Suprapubic skin (tissue), 4 donors: ENCODE results near the gene NCKAP5.

Source experiments
- POLR2A ChIP-seq, 2 donors: fragments of 450-650 bp; IDR thresholded peaks; one replicate each; pipeline ENCODE4 v1.6.1; 2017; ENCODE audit warnings: antibody characterized with exemption in 2 of 2, mild to moderate bottlenecking in 2 of 2, moderate library complexity in 2 of 2
- POLR2AphosphoS5 ChIP-seq, 3 donors: sonication (generic); formaldehyde crosslinking; IDR thresholded peaks; one replicate each; pipeline ENCODE4 v1.6.1; 2017; ENCODE audit warnings: antibody characterized with exemption in 3 of 3

- TF ChIP-seq POLR2AphosphoS5 (IDR thresholded peaks at IDR 0.05) (no peak), POLR2A (IDR thresholded peaks at IDR 0.05) (no peak)
These were observed 34.8 kb upstream of the NCKAP5 start for GRCh38 chr2:133603109-133603508.
